HepG2 (cell line): Measurements from ENCODE around the gene CFAP206. TPM values are rescaled to one million over a fixed set of nuclear protein-coding genes. Genes with fewer than 3 reads are reported as not detected.

Experiments used
- ATAC-seq: fragments of 200-7000 bp; cut with Tn5 transposase; 3 replicates; pipeline ENCODE4 v1.9.1; 2020; ENCODE audit warnings: mild to moderate bottlenecking, moderate library complexity
- BruUV-seq: library from RNA; stranded (reverse); fragments of 400-500 nt; replicated peaks from 2 replicates; lab custom pipeline; 2021; lab: Mats Ljungman, UMichigan
- CTCF ChIA-PET: fragments of 300-600 bp; formaldehyde crosslinking; extraction: SDS; loops from one replicate; lab custom pipeline; 2021; ENCODE audit warnings: low total read pairs, inconsistent platforms, low intra/inter-chr PET ratio; lab: Yijun Ruan, JAX
- POLR2A ChIA-PET: fragments of 350-600 bp; sonication (Branson Sonifier 250); formaldehyde crosslinking; loops from one replicate; lab custom pipeline; 2020; ENCODE audit warnings: antibody characterized with exemption, inconsistent platforms; lab: Yijun Ruan, JAX
- DNase-seq: peaks from one replicate; pipeline ENCODE4 v3.0.0-alpha.2; 2015; ENCODE audit warnings: low spot score
- FAIRE-seq: peaks from 3 replicates; lab custom pipeline; 2011; peaks lifted over from hg19 to GRCh38; lab: Jason Lieb, UNC
- H2AFZ ChIP-seq: one replicate; pipeline ENCODE4 v1.6.1; 2011; ENCODE audit warnings: low read length, inconsistent platforms
- H3K27ac ChIP-seq: fragments of 300-600 bp; 3 replicates; pipeline ENCODE4 v1.8.0; 2011; ENCODE audit warnings: mixed run types, mild to moderate bottlenecking, mixed read lengths, low read length, inconsistent platforms; ENCODE audit not compliant: insufficient read depth; ENCODE audit errors: extremely low read length
- H3K27me3 ChIP-seq, 2 experiments: fragments of 200-600 bp in 1 of 2; 2 replicates in 1 of 2; 3 replicates in 1 of 2; pipeline versions ENCODE4 v1.6.0 to v1.8.0; 2011; ENCODE audit warnings: low read length in 2 of 2, mild to moderate bottlenecking in 2 of 2, moderate library complexity in 2 of 2, inconsistent platforms in 1 of 2; ENCODE audit not compliant: insufficient read depth in 2 of 2, control insufficient read depth in 1 of 2
- H3K36me3 ChIP-seq, 2 experiments: fragments of 200-600 bp in 1 of 2; replicated peaks in 1 of 2; 2 replicates in 1 of 2; 3 replicates in 1 of 2; pipeline versions ENCODE4 v1.5.1 to v1.8.0; 2011; ENCODE audit warnings: low read length in 2 of 2, inconsistent platforms in 1 of 2; ENCODE audit not compliant: insufficient read depth in 2 of 2, control insufficient read depth in 1 of 2
- H3K4me1 ChIP-seq: 2 replicates; pipeline ENCODE4 v1.5.1; 2012; ENCODE audit warnings: low read length, inconsistent platforms; ENCODE audit not compliant: insufficient read depth
- H3K4me2 ChIP-seq: 2 replicates; pipeline ENCODE4 v1.6.0; 2011; ENCODE audit warnings: low read depth, low read length, inconsistent platforms
- H3K4me3 ChIP-seq, 3 experiments: fragments of 200-600 bp in 1 of 3; sonication (generic), shearing (Covaris generic) in 1 of 3; replicated peaks in 1 of 3; 2 replicates each; pipeline ENCODE4 v1.5.1; 2011 to 2016; ENCODE audit warnings: low read length in 3 of 3, inconsistent platforms in 2 of 3, low read depth in 2 of 3, mild to moderate bottlenecking in 2 of 3, control low read depth in 1 of 3, mixed read lengths in 1 of 3; ENCODE audit not compliant: insufficient read depth in 1 of 3
- H3K79me2 ChIP-seq: one replicate; pipeline ENCODE4 v1.6.1; 2011; ENCODE audit warnings: low read length, inconsistent platforms; ENCODE audit not compliant: insufficient read depth
- H3K9ac ChIP-seq: 2 replicates; pipeline ENCODE4 v1.6.0; 2011; ENCODE audit warnings: mild to moderate bottlenecking, low read depth, low read length, inconsistent platforms; ENCODE audit not compliant: insufficient read depth
- H3K9me3 ChIP-seq: 2 replicates; pipeline ENCODE4 v1.5.1; 2012; ENCODE audit warnings: mild to moderate bottlenecking, low read length
- H4K20me1 ChIP-seq: 2 replicates; pipeline ENCODE4 v1.6.0; 2011; ENCODE audit warnings: inconsistent platforms, mild to moderate bottlenecking, low read length, moderate library complexity; ENCODE audit not compliant: insufficient read depth
- BRD4 ChIP-seq: sonication (generic); formaldehyde crosslinking; IDR thresholded peaks from 2 replicates; pipeline ENCODE4 v1.4.0; 2020; ENCODE audit warnings: missing genetic modification reagents
- FOXM1 ChIP-seq: sonication (generic); formaldehyde crosslinking; IDR thresholded peaks from 2 replicates; pipeline ENCODE4 v1.5.0; 2020; ENCODE audit warnings: missing genetic modification reagents
- HCFC1 ChIP-seq: fragments of 150-350 bp; IDR thresholded peaks from 2 replicates; pipeline ENCODE4 v1.6.1; 2014; ENCODE audit warnings: low read depth, low read length
- RAD21 ChIP-seq: fragments of 450-650 bp; formaldehyde crosslinking; IDR thresholded peaks from 2 replicates; pipeline ENCODE4 v1.5.0; 2020; ENCODE audit warnings: mild to moderate bottlenecking
- RCOR2 ChIP-seq: IDR thresholded peaks from 2 replicates; pipeline ENCODE4 v1.6.1; 2016; ENCODE audit warnings: missing biosample characterization, missing genetic modification reagents
- ZNF20 ChIP-seq: sonication (generic); formaldehyde crosslinking; IDR thresholded peaks from 2 replicates; pipeline ENCODE4 v1.4.0; 2020; ENCODE audit warnings: mild to moderate bottlenecking, moderate library complexity, missing genetic modification reagents
- ZNF616 ChIP-seq: sonication (generic); formaldehyde crosslinking; IDR thresholded peaks from 2 replicates; pipeline ENCODE4 v1.5.0; 2020; ENCODE audit warnings: low read depth, mild to moderate bottlenecking, missing genetic modification reagents
- ZNF747 ChIP-seq: sonication (generic); formaldehyde crosslinking; IDR thresholded peaks from 2 replicates; pipeline ENCODE4 v1.8.1; 2023; ENCODE audit warnings: missing genetic modification reagents, mild to moderate bottlenecking, borderline replicate concordance
- WGBS: methylation state at CpG from one replicate; pipeline ENCODE4 v1.1.6; 2017; ENCODE audit warnings: low lambda C conversion rate; 5-methylcytosine and 5-hydroxymethylcytosine counted together
- in situ Hi-C: cut with HindIII; loops from 2 replicates; pipeline ENCODE4 v1.10.0; 2017; ENCODE audit warnings: low pct_unique_long_range_greater_than_20kb; ENCODE audit not compliant: extremely low pct_ligation_motif_present
- intact Hi-C: fragments of 100-400 bp; cut with micrococcal nuclease; formaldehyde crosslinking; loops from one replicate; pipeline ENCODE4 v1.10.0; 2022; ENCODE audit not compliant: unreplicated experiment
- polyA plus RNA-seq, 8 experiments: library from polyadenylated mRNA; depleted of rRNA in 3 of 8; stranded (reverse) in 7 of 8; unstranded in 1 of 8; fragments of >200 nt; fragmentation: Illumina TruSeq in 4 of 8; extraction: Trizol in 4 of 8; gene quantifications; 2 replicates each; pipeline versions ENCODE4 v1.2.1 to v1.2.3, GENCODE V29; 2011 to 2016; ENCODE audit warnings: low read depth in 4 of 8, missing spikeins in 1 of 8, mixed read lengths in 1 of 8; ENCODE audit not compliant: insufficient read depth in 1 of 8
- total RNA-seq, 5 experiments: library from RNA; depleted of rRNA; stranded (reverse); fragments of >200 nt; fragmentation: Illumina TruSeq; extraction: Trizol; gene quantifications; 2 replicates each; pipeline ENCODE4 v1.2.3, GENCODE V29; 2016; ENCODE audit warnings: low read depth in 1 of 5
- TF ChIP-seq, protein P1 (sequence below): conservative IDR thresholded peaks from 2 replicates; pipeline ENCODE4 v1.6.1; 2018; ENCODE audit warnings: missing genetic modification reagents
- TF ChIP-seq, protein P2 (sequence below): sonication (generic); formaldehyde crosslinking; IDR thresholded peaks from 2 replicates; pipeline ENCODE4 v1.5.0; 2020; ENCODE audit warnings: mild to moderate bottlenecking, missing genetic modification reagents
- TF ChIP-seq, protein P3 (sequence below): sonication (generic); formaldehyde crosslinking; IDR thresholded peaks from 2 replicates; pipeline ENCODE4 v1.5.0; 2020; ENCODE audit warnings: mild to moderate bottlenecking, missing genetic modification reagents, moderate library complexity
- TF ChIP-seq, protein P4 (sequence below): sonication (generic); formaldehyde crosslinking; IDR thresholded peaks from 2 replicates; pipeline ENCODE4 v1.8.0; 2022; ENCODE audit warnings: missing genetic modification reagents, mild to moderate bottlenecking, borderline replicate concordance
- TF ChIP-seq, protein P5 (sequence below): sonication (generic); formaldehyde crosslinking; IDR thresholded peaks from 2 replicates; pipeline ENCODE4 v1.9.0; 2022; ENCODE audit warnings: missing genetic modification reagents, mild to moderate bottlenecking, borderline replicate concordance

The CFAP206 gene
- total and polyA plus RNA-seq, 2 of the 13 experiments (the other 11 are each of a cell fraction or from before 2014, with no cell fraction given): not detected

DNA sequence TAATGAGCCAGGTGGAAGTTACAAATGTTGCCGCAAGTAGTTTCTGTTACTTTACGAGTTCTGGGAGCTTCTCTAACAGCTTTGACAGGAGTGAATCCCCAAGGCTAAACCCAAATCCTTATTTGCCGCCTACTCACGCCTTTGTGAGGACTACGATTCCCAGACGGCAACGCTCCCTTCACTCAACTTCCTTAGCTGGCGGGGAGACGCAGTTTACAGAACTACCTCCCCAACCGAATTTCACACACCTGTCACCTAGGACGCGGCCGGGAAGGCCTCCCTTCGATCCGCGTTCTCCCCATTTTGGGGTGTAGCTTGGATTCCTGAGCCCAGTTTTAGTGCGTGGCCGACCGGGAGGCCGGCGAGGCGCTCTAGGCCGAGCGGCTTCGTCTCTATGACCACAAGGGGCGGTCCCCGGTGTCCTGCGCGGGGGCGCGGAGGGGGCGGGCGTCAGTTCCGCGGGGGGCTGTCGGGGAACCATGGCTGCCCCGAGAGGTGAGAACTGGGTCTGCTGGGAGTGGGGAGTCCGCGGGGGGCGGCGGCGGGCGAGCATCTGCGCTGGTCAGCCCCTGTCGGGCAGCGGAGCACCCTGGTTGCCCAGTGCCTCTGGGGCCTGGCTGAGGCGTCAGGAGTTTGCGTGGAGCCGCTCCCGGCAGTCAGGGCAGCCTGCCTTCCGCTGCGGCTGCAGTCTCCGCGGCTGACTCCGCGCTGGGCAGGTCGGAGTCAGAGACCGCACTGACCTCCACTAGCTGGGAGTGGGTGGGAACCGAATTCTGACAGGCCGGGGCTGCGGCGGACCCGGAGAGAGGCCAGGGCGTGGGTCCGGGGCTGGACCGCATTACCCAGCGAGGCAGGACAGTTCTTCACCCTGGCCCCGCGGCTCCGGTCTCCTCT lies 65.0 kb downstream of the CFAP206 start, which contains the start of gene SLC35A1:
TSS of gene SLC35A1 (plus strand) at position 450 of the 894 bp plus-strand sequence. CDS start at position 480, 30 bp downstream.
- WGBS: 0% methylated on average over 12 of the region's 70 CpGs
- CTCF ChIA-PET: no interaction called here
- no TSS peak for BruUV-seq
- ATAC-seq: peak; percentile 98
- H3K27ac ChIP-seq: peak within 1 kb of the TSS; percentile 71
- in situ Hi-C loops: no loop called here
- POLR2A ChIA-PET: no interaction called here
- peaks cover 9% of the 10 kb centered on the region for H3K79me2 ChIP-seq
- H2AFZ ChIP-seq: peak within 1 kb of the TSS; percentile 99
- no peaks in the 10 kb centered on the region for H3K9me3 ChIP-seq
- peak within 1 kb of the TSS; percentile 91 to 100 (median 94) for H3K4me3 ChIP-seq
- peak; percentile 60 for DNase-seq
- peak; percentile 81 for FAIRE-seq
- H4K20me1 ChIP-seq: no peaks in the 10 kb centered on the region
- peak within 1 kb of the TSS; percentile 96 for H3K4me2 ChIP-seq
- peak within 1 kb of the TSS; percentile 85 for H3K9ac ChIP-seq
- intact Hi-C loops: loop anchor here (1.0 to 5.0 kb wide), 3 partner anchors 65 to 150 kb away; partner anchors contain the start of genes CFAP206 and SMIM8
- H3K4me1 ChIP-seq: peaks cover 27% of the 10 kb centered on the region
- 0 out of 5 replicates have a peak, but pooled peaks cover 0 to 1% of the 10 kb centered on the region in 2 experiments for H3K36me3 ChIP-seq
- H3K27me3 ChIP-seq: no peaks in the 10 kb centered on the region; a peak in 1 of 5 replicates
- TF ChIP-seq ZNF20 (CRISPR knock-in tag) (0 out of 2 replicates have a peak, but pooled peaks have one; percentile 64), ZNF747 (CRISPR knock-in tag) (peak; percentile 84), HCFC1 (peak; percentile 71; the same call in 1 of the 2 replicates), FOXM1 (CRISPR knock-in tag) (no peak), RAD21 (peak; percentile 7; the same call in 1 of the 2 replicates), RCOR2 (no peak), BRD4 (peak; percentile 74; the same call in 1 of the 2 replicates), ZNF616 (CRISPR knock-in tag) (0 out of 2 replicates have a peak, but pooled peaks have one; percentile 47)
- TF ChIP-seq, protein P1, sequence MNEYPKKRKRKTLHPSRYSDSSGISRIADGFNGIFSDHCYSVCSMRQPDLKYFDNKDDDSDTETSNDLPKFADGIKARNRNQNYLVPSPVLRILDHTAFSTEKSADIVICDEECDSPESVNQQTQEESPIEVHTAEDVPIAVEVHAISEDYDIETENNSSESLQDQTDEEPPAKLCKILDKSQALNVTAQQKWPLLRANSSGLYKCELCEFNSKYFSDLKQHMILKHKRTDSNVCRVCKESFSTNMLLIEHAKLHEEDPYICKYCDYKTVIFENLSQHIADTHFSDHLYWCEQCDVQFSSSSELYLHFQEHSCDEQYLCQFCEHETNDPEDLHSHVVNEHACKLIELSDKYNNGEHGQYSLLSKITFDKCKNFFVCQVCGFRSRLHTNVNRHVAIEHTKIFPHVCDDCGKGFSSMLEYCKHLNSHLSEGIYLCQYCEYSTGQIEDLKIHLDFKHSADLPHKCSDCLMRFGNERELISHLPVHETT: no peak; the same call in 1 of the 2 replicates
- TF ChIP-seq, protein P2, sequence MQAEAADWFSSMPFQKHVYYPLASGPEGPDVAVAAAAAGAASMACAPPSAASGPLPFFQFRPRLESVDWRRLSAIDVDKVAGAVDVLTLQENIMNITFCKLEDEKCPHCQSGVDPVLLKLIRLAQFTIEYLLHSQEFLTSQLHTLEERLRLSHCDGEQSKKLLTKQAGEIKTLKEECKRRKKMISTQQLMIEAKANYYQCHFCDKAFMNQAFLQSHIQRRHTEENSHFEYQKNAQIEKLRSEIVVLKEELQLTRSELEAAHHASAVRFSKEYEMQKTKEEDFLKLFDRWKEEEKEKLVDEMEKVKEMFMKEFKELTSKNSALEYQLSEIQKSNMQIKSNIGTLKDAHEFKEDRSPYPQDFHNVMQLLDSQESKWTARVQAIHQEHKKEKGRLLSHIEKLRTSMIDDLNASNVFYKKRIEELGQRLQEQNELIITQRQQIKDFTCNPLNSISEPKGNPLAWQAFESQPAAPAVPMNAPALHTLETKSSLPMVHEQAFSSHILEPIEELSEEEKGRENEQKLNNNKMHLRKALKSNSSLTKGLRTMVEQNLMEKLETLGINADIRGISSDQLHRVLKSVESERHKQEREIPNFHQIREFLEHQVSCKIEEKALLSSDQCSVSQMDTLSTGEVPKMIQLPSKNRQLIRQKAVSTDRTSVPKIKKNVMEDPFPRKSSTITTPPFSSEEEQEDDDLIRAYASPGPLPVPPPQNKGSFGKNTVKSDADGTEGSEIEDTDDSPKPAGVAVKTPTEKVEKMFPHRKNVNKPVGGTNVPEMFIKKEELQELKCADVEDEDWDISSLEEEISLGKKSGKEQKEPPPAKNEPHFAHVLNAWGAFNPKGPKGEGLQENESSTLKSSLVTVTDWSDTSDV (CRISPR knock-in tag): peak; percentile 88; the same call in 1 of the 2 replicates
- TF ChIP-seq, protein P3, sequence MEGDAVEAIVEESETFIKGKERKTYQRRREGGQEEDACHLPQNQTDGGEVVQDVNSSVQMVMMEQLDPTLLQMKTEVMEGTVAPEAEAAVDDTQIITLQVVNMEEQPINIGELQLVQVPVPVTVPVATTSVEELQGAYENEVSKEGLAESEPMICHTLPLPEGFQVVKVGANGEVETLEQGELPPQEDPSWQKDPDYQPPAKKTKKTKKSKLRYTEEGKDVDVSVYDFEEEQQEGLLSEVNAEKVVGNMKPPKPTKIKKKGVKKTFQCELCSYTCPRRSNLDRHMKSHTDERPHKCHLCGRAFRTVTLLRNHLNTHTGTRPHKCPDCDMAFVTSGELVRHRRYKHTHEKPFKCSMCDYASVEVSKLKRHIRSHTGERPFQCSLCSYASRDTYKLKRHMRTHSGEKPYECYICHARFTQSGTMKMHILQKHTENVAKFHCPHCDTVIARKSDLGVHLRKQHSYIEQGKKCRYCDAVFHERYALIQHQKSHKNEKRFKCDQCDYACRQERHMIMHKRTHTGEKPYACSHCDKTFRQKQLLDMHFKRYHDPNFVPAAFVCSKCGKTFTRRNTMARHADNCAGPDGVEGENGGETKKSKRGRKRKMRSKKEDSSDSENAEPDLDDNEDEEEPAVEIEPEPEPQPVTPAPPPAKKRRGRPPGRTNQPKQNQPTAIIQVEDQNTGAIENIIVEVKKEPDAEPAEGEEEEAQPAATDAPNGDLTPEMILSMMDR (CRISPR knock-in tag): peak; percentile 38
- TF ChIP-seq, protein P4, sequence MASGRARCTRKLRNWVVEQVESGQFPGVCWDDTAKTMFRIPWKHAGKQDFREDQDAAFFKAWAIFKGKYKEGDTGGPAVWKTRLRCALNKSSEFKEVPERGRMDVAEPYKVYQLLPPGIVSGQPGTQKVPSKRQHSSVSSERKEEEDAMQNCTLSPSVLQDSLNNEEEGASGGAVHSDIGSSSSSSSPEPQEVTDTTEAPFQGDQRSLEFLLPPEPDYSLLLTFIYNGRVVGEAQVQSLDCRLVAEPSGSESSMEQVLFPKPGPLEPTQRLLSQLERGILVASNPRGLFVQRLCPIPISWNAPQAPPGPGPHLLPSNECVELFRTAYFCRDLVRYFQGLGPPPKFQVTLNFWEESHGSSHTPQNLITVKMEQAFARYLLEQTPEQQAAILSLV: no peak; the same call in 1 of the 2 replicates
- TF ChIP-seq, protein P5, sequence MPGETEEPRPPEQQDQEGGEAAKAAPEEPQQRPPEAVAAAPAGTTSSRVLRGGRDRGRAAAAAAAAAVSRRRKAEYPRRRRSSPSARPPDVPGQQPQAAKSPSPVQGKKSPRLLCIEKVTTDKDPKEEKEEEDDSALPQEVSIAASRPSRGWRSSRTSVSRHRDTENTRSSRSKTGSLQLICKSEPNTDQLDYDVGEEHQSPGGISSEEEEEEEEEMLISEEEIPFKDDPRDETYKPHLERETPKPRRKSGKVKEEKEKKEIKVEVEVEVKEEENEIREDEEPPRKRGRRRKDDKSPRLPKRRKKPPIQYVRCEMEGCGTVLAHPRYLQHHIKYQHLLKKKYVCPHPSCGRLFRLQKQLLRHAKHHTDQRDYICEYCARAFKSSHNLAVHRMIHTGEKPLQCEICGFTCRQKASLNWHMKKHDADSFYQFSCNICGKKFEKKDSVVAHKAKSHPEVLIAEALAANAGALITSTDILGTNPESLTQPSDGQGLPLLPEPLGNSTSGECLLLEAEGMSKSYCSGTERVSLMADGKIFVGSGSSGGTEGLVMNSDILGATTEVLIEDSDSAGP: peak; percentile 84; the same call in 1 of the 2 replicates
